ENCODE data around the gene PCGF2. TPM values are rescaled to one million over a fixed set of nuclear protein-coding genes. Genes with fewer than 3 reads are reported as not detected.

The PCGF2 gene
- total RNA-seq, 1 experiment from 2014 or later = 95.1 TPM

DNA sequence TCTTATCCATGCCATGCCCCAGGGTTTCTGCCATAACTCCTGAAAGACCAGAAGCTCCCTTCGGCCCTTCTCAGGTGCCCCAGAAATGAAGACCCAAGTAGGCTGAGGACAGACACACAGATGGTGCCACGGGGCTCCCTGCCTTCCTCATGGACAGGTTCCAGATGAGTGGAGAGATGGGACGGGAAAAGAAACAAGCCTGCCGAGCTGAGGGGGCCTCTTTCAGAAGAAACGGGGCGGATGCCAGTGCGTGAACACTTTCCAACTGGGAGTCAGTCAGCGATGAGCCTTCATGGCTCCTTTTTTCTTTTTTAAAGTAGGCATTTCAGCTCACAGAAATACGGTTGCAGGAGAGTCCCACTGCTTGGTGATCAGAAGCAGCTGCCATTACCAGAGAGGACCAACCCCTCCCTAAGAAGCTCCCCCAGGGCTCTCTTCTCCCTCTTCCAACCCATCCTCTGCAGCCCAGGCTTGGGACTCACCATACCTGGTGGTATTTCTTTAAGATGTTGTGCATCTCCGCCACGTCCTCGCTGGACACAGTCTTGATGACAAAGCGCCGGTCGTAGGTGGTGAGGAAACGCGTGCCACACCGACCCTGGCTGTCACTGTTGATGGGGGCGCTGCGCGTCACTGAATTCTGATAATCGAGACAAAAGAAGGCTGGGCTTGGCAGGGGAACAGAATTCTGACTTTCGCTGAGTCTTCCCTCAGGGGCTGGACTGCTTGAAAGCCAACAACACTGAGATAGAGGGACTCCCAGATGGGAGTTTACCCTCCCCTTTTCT, 32.0 kb upstream of the PCGF2 start:
- Histone ChIP-seq H3K36me3 (ENCODE audit: control insufficient read depth, insufficient read depth, low read length) (peaks cover 11% of the 10 kb centered on the region), H3K4me3 (ENCODE audit: low read depth, low read length) (no peak overlapping the region), H3K27me3 (replicated peaks; ENCODE audit: control insufficient read depth, insufficient read depth, low read length) (no peaks in the 10 kb centered on the region), H3K4me1 (no peaks in the 10 kb centered on the region), H3K9me3 (no peaks in the 10 kb centered on the region)
- Mint-ChIP-seq H3K9me3 (ENCODE audit: unreplicated experiment) (no peaks in the 10 kb centered on the region), H3K27ac (ENCODE audit: unreplicated experiment) (no peak overlapping the region), H3K4me3 (ENCODE audit: unreplicated experiment) (no peak overlapping the region), H3K4me1 (ENCODE audit: low read depth, unreplicated experiment) (no peaks in the 10 kb centered on the region), H3K27me3 (ENCODE audit: insufficient read depth, unreplicated experiment) (no peaks in the 10 kb centered on the region), H3K36me3 (ENCODE audit: insufficient read depth, unreplicated experiment) (peaks cover 39% of the 10 kb centered on the region)
- BruUV-seq (replicated peaks) = no TSS peak
- no peak for DNase-seq
- POLR2A ChIA-PET = interaction anchor here (0.6 kb wide), 1 partner anchor 1178 kb away, joined by 3 read pairs; no protein-coding TSS in a partner anchor
- CTCF ChIA-PET = interaction anchor here (0.5 kb wide), 1 partner anchor 45 kb away, joined by 10 read pairs; no protein-coding TSS in a partner anchor
- intact Hi-C loops (cut with micrococcal nuclease; ENCODE audit: unreplicated experiment) = no loop called here
- TF ChIP-seq, protein P1, sequence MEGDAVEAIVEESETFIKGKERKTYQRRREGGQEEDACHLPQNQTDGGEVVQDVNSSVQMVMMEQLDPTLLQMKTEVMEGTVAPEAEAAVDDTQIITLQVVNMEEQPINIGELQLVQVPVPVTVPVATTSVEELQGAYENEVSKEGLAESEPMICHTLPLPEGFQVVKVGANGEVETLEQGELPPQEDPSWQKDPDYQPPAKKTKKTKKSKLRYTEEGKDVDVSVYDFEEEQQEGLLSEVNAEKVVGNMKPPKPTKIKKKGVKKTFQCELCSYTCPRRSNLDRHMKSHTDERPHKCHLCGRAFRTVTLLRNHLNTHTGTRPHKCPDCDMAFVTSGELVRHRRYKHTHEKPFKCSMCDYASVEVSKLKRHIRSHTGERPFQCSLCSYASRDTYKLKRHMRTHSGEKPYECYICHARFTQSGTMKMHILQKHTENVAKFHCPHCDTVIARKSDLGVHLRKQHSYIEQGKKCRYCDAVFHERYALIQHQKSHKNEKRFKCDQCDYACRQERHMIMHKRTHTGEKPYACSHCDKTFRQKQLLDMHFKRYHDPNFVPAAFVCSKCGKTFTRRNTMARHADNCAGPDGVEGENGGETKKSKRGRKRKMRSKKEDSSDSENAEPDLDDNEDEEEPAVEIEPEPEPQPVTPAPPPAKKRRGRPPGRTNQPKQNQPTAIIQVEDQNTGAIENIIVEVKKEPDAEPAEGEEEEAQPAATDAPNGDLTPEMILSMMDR (IDR thresholded peaks at IDR 0.05; ENCODE audit: insufficient read depth in 1 of 2, low read depth in 1 of 2, low read length in 1 of 2, severe bottlenecking in 1 of 2, unreplicated experiment in 1 of 2) = no peak

DNA sequence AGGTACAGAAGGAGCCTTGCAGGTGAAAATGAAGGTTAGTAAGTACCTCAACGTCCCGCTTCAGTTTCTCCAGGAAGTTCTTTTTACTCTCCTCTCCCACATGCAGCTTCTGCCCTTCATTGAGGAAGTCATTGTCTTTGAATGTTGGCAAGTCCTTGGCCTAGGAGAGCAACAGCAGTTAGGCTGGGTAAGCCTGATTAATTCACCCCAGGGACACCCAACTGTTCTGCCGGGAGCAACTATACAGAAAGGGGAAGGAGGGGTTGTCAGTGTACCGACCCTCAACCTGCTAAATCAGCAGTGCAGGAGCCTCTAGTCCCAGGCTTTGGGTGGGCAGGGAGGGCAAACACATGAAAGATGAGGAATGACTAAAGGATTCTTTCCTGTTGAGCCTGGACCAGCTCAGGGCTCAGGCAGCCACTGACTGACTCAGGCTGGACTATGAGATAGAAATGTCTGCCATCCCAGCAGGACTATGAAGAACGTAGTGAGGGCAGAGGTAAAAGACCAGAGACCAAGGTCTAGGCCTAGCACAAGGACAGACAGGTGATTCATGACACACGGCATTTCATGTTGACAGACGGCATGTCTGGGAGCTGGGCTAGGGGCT, 29.6 kb upstream of the PCGF2 start:
- Histone ChIP-seq H3K4me3 (ENCODE audit: low read depth, low read length) (no peak overlapping the region), H3K27me3 (replicated peaks; ENCODE audit: control insufficient read depth, insufficient read depth, low read length) (no peaks in the 10 kb centered on the region), H3K36me3 (ENCODE audit: control insufficient read depth, insufficient read depth, low read length) (peaks cover 14% of the 10 kb centered on the region), H3K4me1 (no peaks in the 10 kb centered on the region), H3K9me3 (no peaks in the 10 kb centered on the region)
- intact Hi-C loops (cut with micrococcal nuclease; ENCODE audit: unreplicated experiment) = no loop called here
- no peaks in the 10 kb centered on the region for H3K9me3 Mint-ChIP-seq (ENCODE audit: unreplicated experiment)
- CTCF ChIA-PET = no interaction called here
- H3K36me3 Mint-ChIP-seq (ENCODE audit: insufficient read depth, unreplicated experiment) = peaks cover 36% of the 10 kb centered on the region
- no peak overlapping the region for H3K27ac Mint-ChIP-seq (ENCODE audit: unreplicated experiment)
- BruUV-seq (replicated peaks) = no TSS peak
- TF ChIP-seq, protein P1 (IDR thresholded peaks at IDR 0.05; ENCODE audit: insufficient read depth in 1 of 2, low read depth in 1 of 2, low read length in 1 of 2, severe bottlenecking in 1 of 2, unreplicated experiment in 1 of 2) = no peak
- no peak overlapping the region for H3K4me3 Mint-ChIP-seq (ENCODE audit: unreplicated experiment)
- POLR2A ChIA-PET = no interaction called here
- H3K27me3 Mint-ChIP-seq (ENCODE audit: insufficient read depth, unreplicated experiment) = no peaks in the 10 kb centered on the region
- H3K4me1 Mint-ChIP-seq (ENCODE audit: low read depth, unreplicated experiment) = no peaks in the 10 kb centered on the region
- no peak for DNase-seq

DNA sequence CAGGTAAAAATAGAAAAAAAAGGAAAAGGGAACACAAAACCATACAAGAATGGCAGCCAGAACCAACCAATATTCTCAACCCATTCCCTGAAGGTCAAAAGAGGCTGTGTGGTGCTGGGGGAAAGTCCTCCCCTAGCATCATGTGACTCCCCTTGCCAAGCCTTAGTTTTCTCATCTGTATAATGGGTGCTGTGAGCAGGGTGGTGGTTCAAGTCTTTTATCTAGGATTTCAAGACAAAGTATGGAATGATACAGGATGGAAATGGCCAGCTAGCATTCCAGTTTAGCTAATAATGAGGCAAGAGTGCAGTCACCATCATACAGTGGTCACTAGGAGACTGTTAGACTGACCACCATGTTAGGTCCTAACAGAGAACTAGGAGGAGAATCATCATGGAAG, 25.1 kb upstream of the PCGF2 start:
- no peaks in the 10 kb centered on the region for H3K4me1 Mint-ChIP-seq (ENCODE audit: low read depth, unreplicated experiment)
- no TSS peak for BruUV-seq (replicated peaks)
- POLR2A ChIA-PET = no interaction called here

More for the DNA sequence above, 25.1 kb upstream of the PCGF2 start:
- H3K36me3 ChIP-seq (ENCODE audit: control insufficient read depth, insufficient read depth, low read length) = peaks cover 10% of the 10 kb centered on the region
- H3K4me3 Mint-ChIP-seq (ENCODE audit: unreplicated experiment) = no peak overlapping the region
- TF ChIP-seq, protein P1 (IDR thresholded peaks at IDR 0.05; ENCODE audit: insufficient read depth in 1 of 2, low read depth in 1 of 2, low read length in 1 of 2, severe bottlenecking in 1 of 2, unreplicated experiment in 1 of 2) = no peak
- CTCF ChIA-PET = no interaction called here
- H3K4me3 ChIP-seq (ENCODE audit: low read depth, low read length) = no peak overlapping the region
- no peaks in the 10 kb centered on the region for H3K27me3 Mint-ChIP-seq (ENCODE audit: insufficient read depth, unreplicated experiment)
- peaks cover 43% of the 10 kb centered on the region for H3K36me3 Mint-ChIP-seq (ENCODE audit: insufficient read depth, unreplicated experiment)
- H3K27me3 ChIP-seq (replicated peaks; ENCODE audit: control insufficient read depth, insufficient read depth, low read length) = no peaks in the 10 kb centered on the region
- H3K9me3 ChIP-seq = no peaks in the 10 kb centered on the region
- no peak overlapping the region for H3K27ac Mint-ChIP-seq (ENCODE audit: unreplicated experiment)
- H3K4me1 ChIP-seq = no peaks in the 10 kb centered on the region
- no peaks in the 10 kb centered on the region for H3K9me3 Mint-ChIP-seq (ENCODE audit: unreplicated experiment)
- intact Hi-C loops (cut with micrococcal nuclease; ENCODE audit: unreplicated experiment) = no loop called here
- DNase-seq = no peak
